ACHN (cell line): Measurements from ENCODE around the gene CCDC120.

ENCODE experiments used
- DNase-seq: peaks from one replicate; pipeline ENCODE4 v3.0.0-alpha.2; 2015
- in situ Hi-C: cut with HindIII; loops from 2 replicates; pipeline ENCODE4 v1.10.0; 2017; ENCODE audit warnings: low sequenced_read_pairs, low pct_ligation_motif_present, low pct_unique_long_range_greater_than_20kb

The CCDC120 gene, protein sequence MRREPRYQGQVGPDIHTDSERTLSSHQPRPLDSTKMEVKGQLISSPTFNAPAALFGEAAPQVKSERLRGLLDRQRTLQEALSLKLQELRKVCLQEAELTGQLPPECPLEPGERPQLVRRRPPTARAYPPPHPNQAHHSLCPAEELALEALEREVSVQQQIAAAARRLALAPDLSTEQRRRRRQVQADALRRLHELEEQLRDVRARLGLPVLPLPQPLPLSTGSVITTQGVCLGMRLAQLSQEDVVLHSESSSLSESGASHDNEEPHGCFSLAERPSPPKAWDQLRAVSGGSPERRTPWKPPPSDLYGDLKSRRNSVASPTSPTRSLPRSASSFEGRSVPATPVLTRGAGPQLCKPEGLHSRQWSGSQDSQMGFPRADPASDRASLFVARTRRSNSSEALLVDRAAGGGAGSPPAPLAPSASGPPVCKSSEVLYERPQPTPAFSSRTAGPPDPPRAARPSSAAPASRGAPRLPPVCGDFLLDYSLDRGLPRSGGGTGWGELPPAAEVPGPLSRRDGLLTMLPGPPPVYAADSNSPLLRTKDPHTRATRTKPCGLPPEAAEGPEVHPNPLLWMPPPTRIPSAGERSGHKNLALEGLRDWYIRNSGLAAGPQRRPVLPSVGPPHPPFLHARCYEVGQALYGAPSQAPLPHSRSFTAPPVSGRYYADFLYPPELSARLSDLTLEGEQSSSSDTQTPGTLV

DNA sequence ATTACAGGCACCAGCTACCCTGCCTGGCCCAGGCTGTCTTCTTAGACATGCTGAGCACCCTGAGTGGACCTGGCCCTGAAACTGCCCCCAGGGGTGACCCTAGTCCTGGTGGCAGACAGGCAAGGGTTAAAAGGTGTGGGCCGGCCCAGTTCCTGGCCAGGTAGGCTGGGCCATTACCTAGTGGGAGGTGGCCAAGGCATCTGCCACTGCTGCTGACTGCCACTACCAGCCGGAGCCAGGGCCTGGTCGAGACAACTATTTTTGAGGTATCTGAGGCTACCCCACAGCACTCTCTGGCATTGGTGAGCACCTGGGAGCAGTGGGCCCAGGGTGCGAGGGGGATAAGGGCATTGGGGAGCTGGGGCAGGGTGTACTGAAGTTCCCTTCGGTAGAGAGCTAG lies at the start of gene CCDC120:
Gene CCDC120, plus strand, starts transcription at position 206 of the 400 bp plus-strand sequence. CDS start 3,043 bp downstream, outside the sequence.
- no peak for DNase-seq
- in situ Hi-C loops = no loop called here

- in situ Hi-C loops = no loop called here
- no peak for DNase-seq
Measured at GRCh38 chrX:49019050-49019449, 39.7 kb upstream of the CCDC120 start.

DNA sequence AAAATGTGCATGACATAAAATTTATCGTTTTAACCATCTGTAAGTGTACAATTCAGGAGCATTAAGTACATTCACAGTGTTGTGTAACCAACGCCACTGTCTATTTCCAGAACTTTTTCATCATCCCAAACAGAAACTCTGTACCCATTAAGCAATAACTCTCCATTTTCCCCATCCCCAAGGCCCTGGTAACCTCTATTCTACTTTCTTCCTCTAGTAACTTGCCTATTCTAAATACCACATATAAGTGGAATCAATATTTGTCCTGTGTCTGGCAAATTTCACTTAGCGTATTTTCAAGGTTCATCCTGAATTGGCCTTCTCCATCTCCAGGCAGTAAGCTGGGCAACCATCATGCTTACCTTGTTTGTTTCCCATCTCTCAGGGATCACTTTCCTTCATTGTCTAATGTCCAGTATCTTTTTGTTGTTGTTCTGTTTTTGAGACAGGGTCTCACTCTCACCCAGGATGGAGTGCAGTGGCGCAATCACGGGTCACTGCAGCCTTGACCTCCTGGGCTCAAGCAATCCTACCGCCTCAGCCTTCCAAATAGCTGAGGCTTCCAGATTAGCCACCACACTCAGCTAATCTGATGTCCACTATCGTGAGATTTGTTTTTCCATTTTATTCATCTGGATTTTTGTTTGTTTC lies 39.1 kb upstream of the CCDC120 start:
- DNase-seq = no peak
- in situ Hi-C loops = no loop called here

DNA sequence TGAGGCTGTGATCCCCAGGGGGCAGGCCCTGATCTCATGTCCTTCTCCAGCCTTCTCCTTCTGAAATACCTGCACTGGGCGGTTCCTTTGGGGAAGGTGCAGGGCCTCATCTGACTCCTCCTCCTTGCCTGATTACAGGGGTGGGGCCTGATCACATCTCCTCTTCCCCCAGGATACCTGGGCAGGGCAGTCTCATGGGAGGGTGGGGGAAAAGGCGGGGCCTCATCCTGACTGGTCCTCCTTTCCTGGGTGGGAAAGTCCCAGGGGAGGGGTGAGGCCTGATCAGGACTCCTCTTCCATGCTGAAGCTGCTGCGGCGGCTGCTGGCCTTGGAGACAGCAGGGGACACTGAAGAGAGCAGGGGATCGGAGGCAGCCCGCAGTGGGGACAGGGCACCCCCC lies 28.9 kb upstream of the CCDC120 start:
- in situ Hi-C loops = no loop called here
- no peak for DNase-seq

GRCh38 chrX:49030283-49030682 lies 28.5 kb upstream of the CCDC120 start:
- in situ Hi-C loops = no loop called here
- DNase-seq = no peak

DNA sequence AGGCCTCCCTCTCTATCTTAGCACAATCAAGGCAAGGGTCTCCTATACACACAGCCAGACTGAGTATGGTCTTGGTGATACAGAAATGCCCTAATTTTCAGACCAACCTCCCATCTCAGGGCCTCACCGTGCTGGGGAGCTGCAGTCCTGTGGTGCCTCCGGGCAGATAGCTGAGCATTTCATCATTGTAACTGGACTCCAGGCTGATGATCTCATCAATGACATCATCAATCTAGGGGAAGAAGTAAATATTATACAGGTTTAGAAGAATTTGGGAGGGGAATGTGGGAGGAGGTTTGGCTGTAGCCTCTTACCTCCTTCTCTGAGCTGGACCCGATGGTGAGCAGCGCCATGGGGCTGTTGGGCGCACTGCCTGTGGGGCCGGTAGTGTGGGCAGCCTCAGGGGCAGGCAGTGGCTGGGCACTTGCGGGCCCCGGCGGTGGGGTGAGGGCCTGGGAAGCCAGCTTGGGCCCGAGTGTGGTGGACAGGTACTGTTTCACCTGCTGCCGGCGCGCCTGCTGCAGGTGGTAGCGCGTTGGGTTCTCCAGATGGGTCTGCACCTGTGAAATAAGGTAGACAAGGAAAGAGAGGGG lies 20.8 kb upstream of the CCDC120 start:
- no peak for DNase-seq
- in situ Hi-C loops = no loop called here

DNA sequence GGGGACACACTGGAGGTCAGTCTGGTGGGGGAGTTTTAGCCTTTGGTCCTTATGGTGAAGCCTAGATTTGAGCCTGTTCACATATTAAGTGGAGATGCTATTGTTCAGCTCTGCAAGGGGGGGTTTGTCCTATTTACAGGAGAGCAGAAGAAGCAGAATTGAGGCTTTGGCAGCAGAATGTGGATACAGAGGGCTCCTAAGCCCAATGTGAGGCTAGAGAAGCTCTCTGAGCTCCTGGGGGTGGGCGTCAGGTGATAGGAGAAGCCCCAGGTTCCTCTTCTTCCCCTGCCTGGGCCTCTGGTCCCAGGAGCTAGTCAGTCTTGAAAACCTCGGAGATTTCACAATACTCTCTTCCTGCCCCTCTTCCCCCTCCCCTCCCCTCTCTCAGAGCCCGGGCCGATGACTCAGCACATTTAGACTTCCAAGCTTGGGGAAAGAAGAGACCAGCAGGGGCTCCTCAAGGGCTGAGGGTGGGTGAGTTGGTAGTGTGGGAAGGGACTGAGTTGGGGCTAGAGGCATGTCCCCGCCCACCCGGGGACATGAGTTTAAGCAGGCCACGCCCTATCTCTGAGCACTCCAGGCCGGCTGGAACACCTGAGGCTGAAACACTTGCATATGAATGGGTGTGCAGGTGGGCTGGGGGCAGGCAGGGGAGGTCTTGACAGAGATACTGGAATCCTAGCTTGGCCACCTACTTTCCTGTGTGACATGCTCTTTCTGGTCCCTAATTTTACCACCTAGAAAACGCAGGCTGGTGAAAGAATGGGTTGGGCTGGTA lies 19.0 kb upstream of the CCDC120 start:
- in situ Hi-C loops = no loop called here
- DNase-seq = peak; percentile 90

DNA sequence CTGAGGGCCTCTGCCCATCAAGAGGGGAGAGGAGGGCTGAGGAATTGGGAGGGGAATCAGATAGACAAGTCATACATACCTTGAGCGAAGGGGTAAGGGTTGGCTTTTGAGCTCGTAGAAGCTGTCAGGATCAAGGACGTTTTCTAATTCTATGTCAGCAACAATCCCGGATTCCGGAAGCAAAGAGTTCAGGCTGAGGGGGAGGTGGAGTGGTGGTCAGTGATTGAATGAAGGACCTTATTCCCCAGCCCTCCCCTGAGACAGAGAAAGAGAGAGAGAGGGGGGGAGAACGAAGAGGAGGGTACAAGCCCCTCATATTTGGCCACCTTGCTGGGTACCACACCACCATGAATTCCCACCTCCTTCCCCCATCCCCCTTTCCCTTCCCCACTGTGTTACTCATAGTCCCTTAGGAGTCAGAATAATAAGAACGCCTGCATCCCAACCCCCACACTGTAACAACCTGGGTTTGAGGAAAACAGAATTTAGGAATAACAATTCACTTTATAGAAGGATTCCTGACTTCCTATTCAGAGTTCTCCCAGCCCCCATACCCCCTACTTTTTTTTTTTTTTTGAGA lies 18.3 kb upstream of the CCDC120 start:
- DNase-seq = peak; percentile 7
- in situ Hi-C loops = no loop called here

DNA sequence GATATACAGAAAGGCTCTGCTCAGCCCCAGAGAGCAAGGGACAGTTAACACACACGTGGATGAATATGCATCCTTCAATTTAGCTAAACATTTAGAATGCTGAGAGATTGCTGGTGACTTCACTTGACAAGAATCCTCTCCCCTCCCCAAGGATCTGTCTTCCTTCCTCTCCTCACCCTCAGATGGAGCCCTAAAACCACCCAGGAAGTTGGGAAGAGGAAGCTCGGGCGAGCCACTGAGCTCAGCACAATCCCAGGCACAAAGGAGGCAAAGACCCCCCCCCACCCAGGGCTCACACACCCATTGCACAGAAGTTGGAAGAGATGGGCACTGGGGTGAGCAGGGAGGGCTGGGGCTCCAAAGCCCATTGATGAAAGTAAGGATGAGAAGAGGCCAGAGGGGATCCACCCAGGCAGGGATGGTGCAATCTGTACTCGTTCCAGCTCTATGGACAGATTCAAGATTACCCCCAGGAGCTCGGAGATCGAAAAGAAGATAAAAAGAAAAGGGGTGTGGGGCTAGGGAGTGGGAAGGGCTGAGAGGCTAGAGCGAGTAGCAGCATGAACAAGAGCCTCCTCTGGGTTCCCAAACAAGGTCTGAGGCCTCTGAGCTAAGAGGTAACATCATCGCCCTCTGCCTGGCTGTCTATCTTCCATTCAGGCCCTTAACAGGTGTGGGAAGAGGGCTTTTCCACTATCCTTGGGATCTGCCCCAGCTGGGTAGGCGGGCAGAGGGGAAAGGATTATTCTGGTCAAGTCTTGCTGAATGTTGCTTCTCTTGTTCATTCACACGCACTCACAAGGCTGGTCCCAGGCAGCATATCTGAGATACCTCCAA lies 16.8 kb upstream of the CCDC120 start:
- in situ Hi-C loops = no loop called here
- DNase-seq = peak; percentile 65

DNA sequence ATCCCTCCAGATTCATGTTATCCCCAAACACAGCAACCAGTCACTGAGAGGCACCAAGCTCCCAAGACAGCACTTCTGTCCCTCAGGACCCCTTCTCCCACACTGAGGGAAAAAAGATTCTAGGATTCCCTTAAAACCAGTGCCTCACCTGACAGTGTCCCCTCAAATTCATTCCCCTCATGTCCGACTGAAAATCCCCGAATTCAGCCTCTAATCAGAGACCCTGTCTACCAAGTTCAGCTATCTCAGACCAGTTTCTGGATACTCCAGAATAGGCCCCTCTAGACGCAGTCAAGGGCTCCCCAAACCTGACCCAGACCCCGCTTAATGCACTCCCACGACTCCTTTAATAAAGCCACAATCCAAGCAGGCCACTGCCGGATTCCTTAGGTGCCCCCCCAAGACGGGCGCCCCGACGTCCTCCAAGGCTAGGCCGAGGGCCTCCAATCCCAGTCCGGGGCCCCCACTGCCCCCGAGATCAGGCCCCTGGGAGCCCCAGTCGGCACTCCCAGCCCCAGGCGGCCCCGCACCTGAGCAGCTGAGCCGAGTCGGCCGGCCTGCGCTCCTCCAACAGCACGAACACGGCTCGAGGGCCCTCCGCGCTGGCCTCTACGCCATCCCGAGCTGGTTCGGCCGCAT lies 16.1 kb upstream of the CCDC120 start:
- DNase-seq = peak; percentile 8
- in situ Hi-C loops = no loop called here

GRCh38 chrX:49043220-49043986 lies 15.4 kb upstream of the CCDC120 start, which contains the start of gene TFE3:
TSS of gene TFE3 (minus strand) at chrX:49043357. CDS start at chrX:49043226, 131 bp downstream.
- in situ Hi-C loops = no loop called here
- DNase-seq = peak; percentile 93

- no peak for DNase-seq
- in situ Hi-C loops = no loop called here
Measured at GRCh38 chrX:49043987-49044281, 14.9 kb upstream of the CCDC120 start.

GRCh38 chrX:49053223-49054072 lies 5.4 kb upstream of the CCDC120 start:
- in situ Hi-C loops = no loop called here
- peak; percentile 58 for DNase-seq

DNA sequence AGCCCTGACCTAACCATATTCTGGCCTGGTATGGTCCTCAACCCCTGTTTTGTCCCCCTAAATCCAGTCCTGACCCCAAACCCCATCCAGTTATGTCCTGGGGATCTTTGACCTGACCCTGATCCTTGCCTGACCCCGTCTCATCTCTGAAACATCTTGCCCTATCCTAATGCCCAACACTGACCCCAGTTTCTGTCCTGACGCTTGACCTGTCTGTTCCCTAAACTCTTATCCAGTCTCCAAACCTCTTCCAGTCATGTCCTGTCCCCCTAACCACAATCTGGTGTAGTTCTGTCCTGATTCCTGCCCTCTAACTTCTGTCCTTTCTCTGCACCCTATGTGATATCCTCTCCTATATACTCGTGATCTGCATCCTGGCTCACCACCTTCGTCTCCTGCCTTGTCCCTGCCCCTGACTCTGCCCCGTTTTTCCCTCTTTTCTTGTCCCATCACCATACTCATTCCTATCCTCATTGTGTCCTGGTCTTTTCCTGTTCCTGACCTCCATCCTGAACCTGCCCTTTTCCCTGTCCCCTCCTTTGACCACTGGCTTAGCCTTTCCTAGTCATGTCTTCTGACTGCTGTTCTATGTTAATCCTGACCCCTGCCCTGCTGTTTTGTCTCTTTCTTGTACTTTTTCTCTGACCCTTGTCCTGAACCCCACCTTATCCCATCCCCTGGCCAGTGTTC lies 4.6 kb upstream of the CCDC120 start:
- DNase-seq = no peak
- in situ Hi-C loops = no loop called here

- in situ Hi-C loops = no loop called here
- peak; percentile 8 for DNase-seq
Measured at GRCh38 chrX:49059201-49059600, 402 bp downstream of the CCDC120 start.
